Measurements from ENCODE around the gene HNRNPCL4.
"Not testable (repeated sequence)": the region's sequence is repeated elsewhere in the genome, so short reads cannot be mapped to it uniquely, and the experiment has no call there.

The HNRNPCL4 gene

GRCh38 chr1:13165531-13165930, at the start of gene HNRNPCL4:
Gene HNRNPCL4, minus strand, starts transcription at chr1:13165631. Its CDS starts 164 bp downstream, at chr1:13165467.
- DNase-seq (ENCODE audit: low read depth) = not testable (repeated sequence)

- not testable (repeated sequence) for DNase-seq (ENCODE audit: low read depth)
Measured at GRCh38 chr1:13208712-13209111, 43.3 kb upstream of the HNRNPCL4 start.

GRCh38 chr1:13201309-13201708, 35.9 kb upstream of the HNRNPCL4 start, which contains the start of gene PRAMEF13:
Gene PRAMEF13, minus strand, starts transcription at chr1:13201409. Its CDS starts 1,820 bp downstream, at chr1:13199589.
- DNase-seq (ENCODE audit: low read depth) = not testable (repeated sequence)

- not testable (repeated sequence) for DNase-seq (ENCODE audit: low read depth)
Measured at GRCh38 chr1:13171548-13171947, 6.1 kb upstream of the HNRNPCL4 start, which contains the start of gene PRAMEF9. Gene PRAMEF9, plus strand, starts transcription at chr1:13171848. Its CDS starts 3,433 bp downstream, at chr1:13175281.

DNA sequence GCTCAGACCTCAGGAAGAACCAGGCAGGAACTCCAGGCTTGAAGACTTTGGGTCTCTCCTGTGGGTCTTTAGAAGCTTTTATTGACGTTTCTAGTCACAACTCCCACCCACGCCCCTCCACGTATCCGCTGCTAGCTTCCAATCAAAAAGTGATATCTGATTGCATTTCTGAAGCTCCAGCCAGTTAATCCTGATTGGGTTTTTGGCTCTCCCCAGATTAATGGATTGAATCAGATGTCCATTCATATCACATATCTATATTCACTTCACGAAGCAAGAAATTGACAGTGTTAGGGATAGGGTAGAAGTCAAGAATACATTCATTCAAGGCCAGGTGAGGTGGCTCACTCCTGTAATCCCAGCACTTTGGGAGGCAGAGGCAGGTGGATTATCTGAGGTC, 9.5 kb downstream of the HNRNPCL4 start, which contains the start of gene PRAMEF26:
Gene PRAMEF26, minus strand, starts transcription at position 101 of the 400 bp plus-strand sequence. CDS start 2,914 bp downstream, outside the sequence.
- DNase-seq (ENCODE audit: low read depth) = not testable (repeated sequence)

DNA sequence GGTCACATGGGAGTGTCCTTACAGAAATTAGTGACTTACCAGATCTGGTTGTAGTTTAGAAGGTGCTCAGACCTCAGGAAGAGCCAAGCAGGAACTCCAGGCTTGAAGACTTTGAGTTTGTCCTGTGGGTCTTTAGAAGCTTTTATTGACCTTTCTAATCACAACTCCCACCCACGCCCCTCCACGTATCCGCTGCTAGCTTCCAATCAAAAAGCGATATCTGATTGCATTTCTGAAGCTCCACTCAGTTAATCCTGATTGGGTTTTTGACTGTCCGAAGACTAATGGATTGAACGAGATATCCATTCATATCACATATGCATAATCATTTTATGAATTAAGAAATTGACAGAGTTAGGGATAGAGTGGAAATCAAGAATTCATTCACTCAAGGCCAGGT, 48.7 kb downstream of the HNRNPCL4 start, which contains the start of gene HNRNPCL2:
Gene HNRNPCL2, minus strand, starts transcription at position 101 of the 400 bp plus-strand sequence. CDS start 454 bp downstream, outside the sequence.
- DNase-seq (ENCODE audit: low read depth) = not testable (repeated sequence)

Data from non-pigmented ciliary epithelial cell (primary cell).